NCI-H69 (cell line): Measurements from ENCODE around the gene C4orf33.
A peak's percentile ranks its signal among the peaks of the same experiment; 100 is the strongest.

ENCODE experiments used
- DNase-seq: peaks from one replicate; lab custom pipeline; 2025; lab: John Stamatoyannopoulos, UW

Gene C4orf33

DNA sequence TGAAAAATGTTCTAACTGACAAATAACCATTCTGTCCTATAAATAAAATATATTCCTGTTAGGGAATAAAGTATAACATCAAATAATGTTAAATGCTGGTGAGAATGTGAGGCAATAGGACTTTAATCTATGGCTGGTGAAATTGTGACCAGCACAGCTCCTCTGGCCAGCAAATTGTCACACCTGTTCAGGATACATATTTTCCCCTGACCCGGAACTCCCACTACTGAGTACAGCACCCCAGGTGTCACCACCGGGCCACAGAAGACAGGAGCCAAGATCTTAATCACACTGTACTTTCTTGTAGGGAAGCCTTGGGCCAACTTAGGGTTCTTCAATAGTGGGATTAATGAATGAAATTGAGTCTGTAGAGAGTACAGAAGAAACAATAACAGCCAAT lies 33.2 kb downstream of the C4orf33 start:
- DNase-seq = no peak

DNA sequence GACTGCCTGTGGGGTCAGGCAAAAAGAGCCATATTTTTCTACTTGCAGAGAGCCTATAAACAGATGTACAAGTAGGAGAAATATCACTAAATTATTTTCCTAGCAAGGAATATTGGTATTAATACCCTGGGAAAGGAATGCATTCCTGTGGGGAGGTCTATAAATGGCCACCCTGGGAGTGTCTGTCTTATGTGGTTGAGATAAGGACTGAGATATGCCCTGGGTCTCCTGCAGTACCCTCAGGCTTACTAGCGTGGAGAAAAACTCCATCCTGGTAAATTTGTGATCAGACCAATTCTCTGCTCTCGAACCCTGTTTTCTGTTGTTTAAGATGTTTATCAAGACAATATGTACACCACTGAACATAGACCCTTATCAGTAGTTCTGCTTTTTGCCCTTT lies 35.4 kb downstream of the C4orf33 start:
- DNase-seq = no peak

DNA sequence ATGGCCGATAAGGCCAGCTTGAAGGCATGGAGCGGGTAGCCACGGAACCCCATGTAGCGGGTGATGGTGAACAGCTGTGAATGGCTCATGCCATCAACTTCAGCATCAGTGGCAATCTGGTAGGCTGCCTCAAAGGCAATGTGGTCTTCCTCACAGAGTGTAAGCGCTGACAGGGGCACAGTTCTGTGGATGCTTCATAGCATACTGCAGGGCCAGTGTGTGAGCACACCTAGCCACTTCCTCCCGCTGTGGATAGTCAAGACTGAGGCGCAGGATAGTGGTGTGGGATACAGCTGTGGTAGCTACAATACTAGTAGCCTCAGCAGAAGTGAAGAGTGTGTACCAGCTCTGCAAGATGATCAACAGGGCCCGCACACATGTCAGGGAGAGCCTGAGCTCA lies 40.5 kb downstream of the C4orf33 start:
- DNase-seq = no peak

DNA sequence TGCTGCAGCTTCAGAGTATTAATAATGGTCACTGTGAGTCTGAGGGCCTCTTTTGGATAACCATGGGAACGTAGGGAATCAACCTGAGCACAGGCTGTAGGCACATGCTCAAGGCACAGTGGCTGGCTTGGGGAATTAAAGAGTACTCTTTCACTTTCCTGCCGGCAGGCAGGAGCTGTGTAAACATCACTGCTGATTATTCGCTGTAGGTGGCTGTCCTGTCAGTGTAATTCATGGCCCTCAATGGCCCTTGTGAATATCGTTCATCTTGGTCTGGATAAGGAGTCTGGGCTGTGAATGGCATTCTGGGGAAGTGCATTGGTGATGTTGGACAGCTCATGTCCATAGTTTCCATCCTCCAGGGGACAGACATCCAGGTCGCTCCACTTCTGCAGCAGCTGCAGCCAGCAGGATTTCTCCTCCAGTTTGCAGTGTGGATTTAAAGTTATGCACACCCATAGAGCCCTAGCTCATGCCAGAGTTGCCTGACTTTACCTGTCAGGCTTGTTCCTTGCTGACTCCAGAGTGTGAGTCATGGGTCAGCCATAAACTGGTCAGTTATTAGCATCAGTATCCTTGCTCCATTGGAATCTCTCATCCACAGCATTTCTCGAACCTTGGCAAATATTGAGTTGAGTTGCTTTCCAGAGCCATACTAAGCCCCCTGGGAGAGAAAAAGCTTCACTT lies 43.0 kb downstream of the C4orf33 start:
- DNase-seq = peak; percentile 89

DNA sequence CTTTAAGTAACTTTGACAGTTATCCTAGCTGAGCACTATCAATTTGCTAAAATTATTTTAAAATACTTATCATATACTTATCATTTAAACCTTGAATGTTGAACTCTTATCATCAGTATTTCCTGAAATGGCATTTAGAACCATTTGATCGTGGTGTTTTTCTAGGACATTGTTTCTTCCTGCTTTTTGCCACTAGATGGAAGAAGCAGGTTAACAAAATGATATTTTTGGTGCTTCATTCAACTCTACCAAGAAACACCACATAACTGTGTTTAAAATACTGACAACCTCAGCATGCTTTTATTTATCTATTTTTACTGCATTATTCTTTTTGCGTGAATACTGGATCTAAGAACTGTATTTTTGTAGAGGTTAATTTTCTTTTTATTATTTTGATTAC lies 44.6 kb downstream of the C4orf33 start:
- DNase-seq = peak; percentile 28

DNA sequence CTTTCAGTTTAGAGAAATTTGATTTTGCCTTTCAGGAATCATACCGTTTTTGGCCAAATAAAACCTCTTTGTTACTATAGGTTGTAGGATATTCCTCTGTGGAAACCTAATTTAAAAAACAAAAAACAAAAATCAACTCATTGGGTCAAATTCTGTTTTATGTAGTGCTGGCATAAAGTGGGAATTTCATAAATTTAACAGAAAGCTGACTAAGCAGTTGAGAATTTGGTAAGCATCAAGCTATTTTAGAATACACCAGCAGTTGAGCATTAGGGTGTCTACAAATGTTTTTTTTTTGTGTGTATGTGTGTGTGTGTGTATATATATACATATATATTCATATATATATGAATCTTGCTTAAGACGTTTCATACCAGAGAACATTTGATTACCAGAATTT lies 47.4 kb downstream of the C4orf33 start:
- no peak for DNase-seq

DNA sequence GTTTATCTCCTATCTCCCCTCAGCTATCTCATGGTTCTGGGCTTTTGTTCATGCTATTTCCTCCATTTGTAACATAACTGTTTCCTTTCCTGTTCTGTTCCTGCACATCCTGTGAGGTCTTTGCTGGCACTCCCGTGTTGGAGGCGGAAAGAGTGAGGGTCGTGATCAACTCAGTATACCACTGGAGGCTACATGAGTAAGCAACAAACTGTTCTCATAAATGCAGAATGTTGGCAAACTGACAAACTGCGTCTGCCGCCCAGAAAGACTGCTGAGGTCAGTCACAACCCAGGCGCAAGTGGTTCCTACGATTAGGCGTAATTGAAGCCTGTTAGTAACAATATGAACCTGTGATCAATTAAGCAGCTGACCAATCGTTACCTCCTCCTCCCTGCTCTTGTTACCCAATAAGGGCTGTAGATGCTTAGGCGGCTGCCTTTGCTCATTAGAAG lies 48.8 kb downstream of the C4orf33 start:
- peak; percentile 79 for DNase-seq

DNA sequence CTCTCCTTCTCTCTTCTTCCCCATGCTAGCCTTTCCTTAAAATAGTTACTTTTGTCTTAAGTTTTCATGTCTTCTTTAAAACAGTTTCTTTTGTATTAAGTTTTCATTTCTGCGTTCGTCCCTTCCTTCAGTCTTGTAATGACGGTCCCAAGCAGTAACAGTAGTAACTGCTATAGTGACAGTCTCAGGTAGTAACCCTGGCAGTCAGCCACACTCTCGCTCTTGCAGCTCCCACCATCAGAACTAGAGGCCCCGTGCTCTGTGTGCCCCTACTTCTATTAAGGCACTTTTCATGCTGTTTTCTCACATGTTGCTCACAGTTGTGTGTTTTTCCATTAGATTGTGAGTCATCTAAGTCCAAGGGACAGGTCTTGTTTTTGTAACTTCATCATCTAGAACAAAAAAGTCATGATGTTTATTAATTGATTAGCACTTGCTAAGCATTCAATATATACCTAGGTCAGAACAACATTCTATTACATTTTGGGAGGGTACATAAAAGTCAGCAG lies 49.3 kb downstream of the C4orf33 start:
- peak; percentile 73 for DNase-seq

DNA sequence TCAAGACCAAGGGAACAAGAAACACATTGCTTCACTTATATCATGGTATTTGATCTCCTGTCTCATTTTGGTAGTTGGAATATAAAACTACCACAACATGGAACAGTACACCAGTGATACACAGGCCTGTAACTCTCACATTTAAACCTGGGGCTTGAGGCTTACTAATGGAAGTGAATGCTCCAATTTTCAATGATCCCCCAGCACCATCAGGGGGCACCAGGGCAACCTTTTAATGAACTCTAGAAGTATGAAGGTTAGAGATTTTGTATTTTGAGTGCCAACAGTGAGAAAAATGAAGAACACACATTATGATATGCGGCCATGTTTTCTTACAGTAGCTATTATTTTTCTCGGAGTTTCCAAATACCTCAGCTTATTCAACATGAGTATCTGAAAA lies 50.7 kb downstream of the C4orf33 start:
- DNase-seq = peak; percentile 14

DNA sequence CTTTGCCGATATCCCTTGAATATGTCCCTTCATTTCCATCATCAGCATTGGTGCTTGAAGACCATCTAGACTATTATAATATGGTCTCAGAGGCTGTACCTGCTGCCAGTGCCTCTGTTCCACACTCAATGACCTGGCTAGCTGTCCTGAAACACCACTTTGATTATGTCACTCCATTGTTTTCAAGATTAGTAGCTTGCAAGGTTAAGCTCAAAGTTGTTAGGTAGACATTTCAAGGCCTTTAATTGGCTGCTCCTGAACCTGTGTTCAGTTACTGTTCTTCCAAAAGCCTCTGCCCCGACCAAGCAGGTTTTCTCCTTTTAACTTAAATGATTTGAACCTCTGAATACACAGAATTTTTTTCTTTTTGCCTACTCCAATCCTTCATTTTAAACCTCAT lies 52.9 kb downstream of the C4orf33 start:
- DNase-seq = peak; percentile 6

DNA sequence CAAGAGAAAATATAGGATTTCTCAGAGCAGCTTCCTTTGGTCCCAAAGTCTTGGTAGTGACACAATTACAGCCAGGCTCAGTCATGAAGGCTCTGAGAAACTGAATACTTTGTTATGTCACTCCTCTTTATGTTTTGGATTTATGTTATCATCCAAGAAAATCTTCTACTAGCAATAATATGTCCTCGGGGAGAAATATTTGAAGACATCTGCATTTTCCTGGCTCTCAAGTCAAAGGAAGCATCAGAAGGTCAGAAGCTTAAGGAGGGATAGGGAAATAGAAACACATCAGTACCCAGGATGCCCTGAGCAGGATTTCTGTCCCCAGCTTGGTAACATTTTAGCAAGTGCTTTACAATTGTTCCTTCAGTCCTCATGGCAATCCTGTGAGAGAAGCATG lies 54.0 kb downstream of the C4orf33 start:
- peak; percentile 23 for DNase-seq

DNA sequence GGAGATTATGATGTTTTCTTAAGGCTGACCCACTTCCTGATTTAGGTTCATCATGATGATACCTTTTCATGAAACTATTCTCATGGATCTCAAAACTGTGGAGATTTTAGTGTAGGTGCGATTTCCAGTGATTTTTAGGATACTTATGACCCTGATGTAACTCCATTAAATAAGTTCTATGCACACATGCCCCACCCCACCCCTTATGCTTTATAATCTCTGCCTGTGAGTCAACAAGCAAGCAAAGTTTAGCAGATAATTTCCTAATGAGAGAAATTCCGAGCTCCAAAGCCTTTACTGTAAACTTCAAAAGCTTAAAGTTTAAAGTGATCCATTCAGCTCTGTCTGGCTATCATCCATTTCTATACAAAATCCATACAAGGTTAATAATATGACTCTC lies 56.4 kb downstream of the C4orf33 start:
- DNase-seq = no peak

DNA sequence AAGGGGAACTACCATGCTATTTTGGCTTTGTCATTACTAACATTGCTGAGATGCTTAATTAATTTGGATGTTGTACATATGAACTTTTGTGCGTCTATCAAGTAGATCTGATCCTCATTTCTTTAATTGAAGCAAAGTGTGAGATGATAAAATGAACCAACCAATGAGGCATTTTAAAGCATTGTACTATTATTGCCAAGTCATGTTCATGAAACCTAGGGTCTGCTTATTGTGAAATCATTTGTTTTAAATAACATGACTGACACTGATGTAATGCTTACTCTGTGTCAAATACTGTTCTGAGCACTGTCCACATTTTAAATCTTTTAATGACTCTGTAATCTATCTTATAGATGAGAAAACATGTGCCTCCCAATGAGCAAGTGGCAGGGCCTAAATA lies 57.7 kb downstream of the C4orf33 start:
- no peak for DNase-seq

DNA sequence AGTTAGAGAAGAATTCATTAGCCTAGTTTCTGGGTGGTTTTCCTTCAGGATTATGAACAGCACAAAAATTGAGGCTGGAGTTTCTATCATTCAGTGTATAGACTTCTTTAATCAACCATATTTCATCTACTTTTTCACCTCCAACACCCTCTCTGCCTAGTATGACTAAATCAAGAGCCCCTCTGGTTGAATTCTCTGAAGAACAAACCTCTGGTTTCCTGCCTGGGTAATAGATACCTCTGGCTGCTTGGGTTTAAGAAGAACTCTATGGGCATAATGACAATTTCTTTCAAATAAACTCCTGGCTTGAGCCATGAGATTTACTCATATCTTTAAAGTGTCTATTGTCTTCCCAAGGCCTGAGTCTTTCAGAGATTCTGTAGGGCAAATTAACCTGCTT lies 66.5 kb downstream of the C4orf33 start:
- no peak for DNase-seq

DNA sequence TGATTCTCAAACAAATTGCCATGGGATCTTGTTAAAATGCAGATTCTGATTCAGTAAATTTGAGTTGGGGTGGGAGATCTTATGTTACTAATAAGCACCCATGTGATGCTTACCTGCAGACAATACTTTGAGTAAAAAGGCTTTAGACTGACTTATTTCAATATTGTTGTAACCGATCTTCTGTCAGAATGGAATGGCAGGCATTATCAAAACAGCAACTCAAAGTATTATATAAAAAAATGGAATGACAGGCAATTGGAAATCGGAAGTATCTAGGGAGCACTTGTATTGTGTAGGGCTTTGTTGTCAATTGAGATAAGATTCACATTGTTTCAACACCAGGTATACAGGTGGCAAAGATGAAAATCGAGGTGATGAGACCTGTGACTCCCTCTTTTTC lies 67.5 kb downstream of the C4orf33 start:
- no peak for DNase-seq

DNA sequence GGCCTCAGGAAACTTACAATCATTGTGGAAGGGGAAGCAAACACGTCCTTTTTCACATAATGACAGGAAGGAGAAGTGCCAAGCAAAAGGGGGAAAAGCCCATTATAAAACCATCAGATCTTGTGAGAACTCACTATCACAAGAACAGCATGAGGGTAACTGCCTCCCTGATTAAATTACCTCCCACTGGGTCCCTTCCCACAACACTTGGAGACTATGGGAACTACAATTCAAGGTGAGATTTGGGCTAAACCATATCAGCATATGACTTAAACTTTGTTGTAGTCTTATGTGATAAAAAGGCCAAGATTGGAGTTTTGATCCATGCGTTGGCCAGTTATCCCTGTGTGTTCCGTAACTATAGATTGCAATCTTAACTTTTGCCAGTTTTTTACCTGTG lies 68.3 kb downstream of the C4orf33 start:
- DNase-seq = no peak
